Activated T-helper 1 cell treated with Interleukin-2 at 50 U/mL for 16 hours (primary cell): ENCODE data around the gene TMBIM4.
"Not testable (repeated sequence)": the region's sequence is repeated elsewhere in the genome, so short reads cannot be mapped to it uniquely, and the experiment has no call there.

Experiments
- DNase-seq: peaks from one replicate; pipeline ENCODE4 v3.0.0-alpha.2; 2020; ENCODE audit warnings: low read depth

Gene TMBIM4

DNA sequence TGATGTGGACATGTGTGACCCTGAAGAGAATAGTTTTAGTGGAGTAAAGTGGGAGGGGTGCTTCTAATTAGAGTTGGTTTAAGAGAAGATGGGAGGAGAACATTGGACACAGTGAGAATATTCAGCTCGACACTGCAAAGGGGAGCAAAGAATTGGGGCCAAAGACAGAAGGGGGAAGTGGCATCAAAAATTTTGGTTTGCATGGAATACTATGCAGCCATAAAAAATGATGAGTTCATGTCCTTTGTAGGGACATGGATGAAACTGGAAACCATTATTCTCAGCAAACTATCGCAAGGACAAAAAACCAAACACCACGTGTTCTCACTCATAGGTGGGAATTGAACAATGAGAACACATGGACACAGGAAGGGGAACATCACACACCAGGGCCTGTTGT, 15.0 kb upstream of the TMBIM4 start:
- DNase-seq, result not testable (repeated sequence)

DNA sequence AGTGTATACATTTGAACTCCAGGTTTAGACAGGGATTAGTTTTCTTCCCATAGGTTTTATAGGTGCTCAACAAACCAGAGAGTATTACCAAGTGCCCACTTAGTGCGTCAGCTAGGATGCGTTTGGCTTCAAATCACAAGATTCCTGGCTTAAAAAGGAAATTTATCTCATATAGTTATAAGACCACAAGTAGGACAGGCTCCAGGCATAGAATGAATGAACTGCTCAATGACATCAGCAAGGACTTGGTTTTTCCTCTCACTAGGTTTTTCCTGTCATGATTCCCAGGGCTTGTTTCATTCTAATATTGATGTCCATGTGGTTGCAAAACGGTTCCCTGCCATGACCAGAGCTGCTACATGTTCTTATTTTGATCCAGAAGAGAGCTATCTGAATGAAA, 13.2 kb upstream of the TMBIM4 start:
- no peak for DNase-seq

DNA sequence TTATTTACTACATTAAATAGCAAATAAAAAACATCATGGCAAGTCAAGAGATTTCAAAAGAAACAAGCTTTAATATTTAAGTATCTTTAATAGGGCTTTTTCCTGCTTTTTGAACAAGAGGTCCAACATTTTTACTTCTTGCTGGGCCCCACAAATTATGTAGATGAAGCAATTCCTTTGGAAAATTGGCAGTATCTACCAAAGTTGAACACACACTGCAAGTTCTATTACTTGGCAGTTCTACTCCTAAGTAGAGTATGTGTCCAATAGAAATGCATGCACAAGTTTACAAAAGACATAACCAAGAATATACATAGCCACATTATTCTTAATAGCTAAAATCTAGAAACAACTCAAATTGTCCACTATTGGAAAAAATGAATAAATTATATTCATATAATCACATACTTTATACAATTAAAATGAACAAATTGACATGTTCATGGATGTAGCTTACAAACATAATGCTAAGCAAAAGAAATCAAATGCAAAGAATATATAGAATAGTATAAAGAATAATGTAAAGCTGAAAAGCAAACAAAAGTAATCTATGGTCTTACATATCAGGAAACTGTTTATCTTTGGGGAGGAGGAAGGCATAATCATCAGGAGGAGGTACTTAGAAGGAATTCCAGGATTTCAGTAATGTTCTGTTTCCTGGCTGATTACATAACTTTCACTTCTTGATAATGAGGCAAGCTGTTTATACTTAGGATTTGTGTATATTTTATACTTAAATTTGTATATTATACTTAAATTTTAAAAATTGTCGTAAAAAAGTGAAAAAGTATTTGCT, 6.5 kb upstream of the TMBIM4 start:
- DNase-seq, result no peak

DNA sequence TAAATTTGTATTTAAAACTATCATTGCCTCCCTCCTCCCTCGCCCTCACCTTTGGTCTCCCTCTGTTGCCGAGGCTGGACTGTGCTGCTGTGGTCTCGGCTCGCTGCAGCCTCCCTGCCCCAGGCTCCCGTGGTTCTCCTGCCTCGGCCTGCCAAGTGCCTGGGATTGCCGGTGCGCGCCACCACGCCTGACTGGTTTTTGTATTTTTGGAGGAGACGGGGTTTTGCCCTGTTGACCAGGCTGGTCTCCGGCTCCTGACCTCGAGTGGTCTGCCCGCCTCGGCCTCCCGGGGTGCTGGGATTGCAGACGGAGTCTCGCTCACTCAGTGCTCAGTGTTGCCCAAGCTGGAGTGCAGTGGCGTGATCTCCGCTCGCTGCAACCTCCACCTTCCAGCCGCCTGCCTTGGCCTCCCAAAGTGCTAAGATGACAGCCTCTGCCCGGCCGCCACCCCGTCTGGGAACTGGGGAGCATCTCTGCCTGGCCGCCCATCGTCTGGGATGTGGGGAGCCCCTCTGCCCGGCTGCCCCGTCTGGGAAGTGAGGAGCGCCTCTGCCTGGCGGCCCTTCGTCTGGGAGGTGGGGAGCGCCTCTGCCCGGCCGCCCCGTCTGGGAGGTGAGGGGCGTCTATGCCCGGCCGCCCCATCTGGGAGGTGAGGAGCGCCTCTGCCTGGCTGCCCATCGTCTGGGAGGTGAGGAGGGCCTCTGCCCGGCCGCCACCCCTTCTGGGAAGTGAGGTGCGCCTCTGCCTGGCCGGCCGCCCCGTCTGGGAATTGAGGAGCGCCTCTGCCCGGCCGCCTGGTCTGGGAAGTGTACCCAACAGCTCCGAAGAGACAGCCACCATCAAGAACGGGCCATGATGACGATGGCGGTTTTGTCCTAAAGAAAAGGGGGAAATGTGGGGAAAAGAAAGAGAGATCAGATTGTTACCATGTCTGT, 4.9 kb upstream of the TMBIM4 start:
- not testable (repeated sequence) for DNase-seq

DNA sequence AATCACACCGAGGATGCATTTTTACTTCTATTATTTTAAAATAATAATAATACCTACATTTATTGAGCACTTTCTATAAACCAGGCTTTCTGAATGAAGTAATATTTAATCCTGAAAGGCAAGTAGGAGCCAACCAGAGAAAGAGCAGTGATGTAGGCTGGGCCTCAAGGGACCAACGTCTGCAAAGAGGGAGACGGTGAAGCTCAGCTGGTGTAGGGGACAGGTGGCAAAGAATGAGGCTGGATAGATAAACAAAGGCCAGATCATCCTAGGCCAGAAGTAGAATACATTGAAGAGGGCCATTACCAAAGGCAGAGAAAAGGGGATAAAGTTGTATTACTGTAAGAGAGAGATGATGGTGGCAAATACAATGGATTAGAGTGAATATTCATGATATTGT, 810 bp upstream of the TMBIM4 start:
- DNase-seq, result no peak

DNA sequence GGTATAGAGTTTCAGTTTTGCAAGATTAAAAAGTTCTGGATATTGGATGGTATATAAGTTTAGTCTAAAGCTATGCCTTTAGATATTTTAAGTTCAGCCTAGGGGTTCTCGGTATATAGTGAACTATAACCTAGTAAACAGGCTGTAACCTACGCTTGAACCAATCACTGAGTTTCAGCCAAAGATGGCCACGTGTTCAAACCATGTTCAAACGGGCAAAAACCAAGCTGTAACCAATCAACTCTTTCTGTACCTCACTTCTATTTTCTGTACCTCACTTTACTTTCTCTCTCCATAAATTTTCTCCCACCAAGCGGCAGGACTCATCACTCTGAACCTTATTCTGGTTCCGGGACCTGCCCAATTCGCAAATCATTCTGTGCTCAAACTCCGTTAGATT, 1.4 kb downstream of the TMBIM4 start:
- DNase-seq, result no peak

DNA sequence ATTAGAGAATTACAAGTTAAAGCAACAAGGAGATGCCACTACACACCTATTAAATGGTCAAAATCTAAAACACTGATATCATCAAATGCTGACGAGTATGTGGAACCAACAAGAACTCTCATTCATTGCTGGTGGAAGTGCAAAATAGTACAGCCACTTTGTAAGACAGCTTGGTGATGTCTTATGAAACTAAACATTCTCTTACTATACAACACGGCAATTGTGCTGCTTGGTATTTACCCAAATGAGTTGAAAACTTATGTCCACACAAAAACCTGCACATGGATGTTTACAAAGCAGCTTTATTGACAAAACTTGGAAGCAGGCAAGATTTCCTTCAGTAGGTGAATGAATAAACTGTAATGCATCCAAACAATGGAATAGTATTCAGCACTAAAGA, 3.2 kb downstream of the TMBIM4 start:
- no peak for DNase-seq

DNA sequence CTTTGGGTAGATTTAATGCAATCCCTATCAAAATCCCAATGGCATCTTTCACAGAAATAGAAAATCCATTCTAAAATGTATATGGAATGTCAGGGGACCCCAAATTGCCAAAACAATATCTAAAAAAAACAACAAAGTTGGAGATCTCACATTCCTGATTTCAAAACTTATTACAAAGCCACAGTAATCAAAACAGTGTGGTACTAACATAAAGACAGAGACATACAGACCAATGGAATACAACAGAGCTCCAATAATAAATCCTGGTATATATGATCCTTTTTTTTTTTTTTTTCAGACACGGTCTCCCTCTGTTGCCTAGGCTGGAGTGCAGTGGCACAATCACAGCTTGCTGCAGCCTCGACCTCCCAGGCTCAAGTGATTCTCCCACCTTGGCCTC, 4.7 kb downstream of the TMBIM4 start:
- no peak for DNase-seq

DNA sequence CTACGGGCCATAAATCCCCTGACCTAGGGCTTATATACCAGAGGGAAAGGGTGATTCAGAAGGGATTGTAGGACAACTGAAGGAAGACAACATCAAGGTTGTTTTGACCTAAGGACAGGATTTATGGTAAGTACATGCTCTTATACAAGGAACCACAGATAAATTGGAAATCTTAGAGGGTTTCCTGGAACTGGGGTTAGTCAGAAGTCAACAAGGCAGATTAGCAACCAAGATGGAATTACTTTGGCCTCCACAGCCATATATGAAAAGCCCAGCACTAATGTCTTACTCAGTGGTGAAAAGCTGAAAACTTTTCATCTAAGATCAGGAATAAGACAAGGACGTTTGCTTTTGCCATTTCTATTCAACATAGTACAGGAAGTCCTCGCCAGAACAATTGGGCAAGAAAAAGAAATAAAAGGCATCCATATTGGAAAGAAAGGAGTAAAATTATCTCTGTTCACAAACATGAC, 5.4 kb downstream of the TMBIM4 start:
- DNase-seq, result no peak

DNA sequence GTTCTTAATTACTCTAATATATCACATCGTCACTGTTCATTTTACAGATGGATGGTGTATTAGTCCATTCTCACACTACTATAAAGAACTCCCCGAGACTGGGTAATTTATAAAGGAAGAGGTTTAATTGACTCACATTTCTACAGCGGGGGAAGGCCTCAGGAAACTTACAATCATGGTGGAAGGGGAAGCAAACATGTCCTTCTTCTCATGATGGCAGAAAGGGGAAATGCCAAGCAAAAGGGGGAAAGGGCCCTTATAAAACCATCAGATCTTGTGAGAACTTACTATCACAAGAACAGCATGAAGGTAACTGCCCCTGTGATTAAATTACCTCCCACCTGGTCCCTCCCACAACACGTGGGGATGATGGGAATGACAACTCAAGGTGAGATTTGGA, 6.5 kb downstream of the TMBIM4 start:
- DNase-seq, result no peak

DNA sequence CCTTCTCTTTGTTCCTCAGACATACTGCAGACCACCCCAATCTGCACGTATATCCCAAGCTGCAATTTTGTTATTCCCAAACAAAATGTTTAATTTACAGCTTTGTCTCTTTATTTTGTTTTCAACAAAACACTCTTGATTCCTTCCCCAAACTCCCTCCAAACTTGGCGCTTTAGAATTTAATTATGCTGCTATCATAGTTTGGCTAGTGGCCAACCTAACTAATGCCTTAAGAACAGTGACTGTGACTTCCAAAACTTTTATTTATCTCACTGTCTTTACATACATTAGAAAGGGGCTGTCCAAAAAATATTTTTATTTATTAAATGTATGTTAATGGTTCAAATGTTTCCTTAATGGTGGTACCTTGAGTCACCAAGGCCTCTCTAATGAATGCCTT, 7.1 kb downstream of the TMBIM4 start:
- DNase-seq, result no peak

DNA sequence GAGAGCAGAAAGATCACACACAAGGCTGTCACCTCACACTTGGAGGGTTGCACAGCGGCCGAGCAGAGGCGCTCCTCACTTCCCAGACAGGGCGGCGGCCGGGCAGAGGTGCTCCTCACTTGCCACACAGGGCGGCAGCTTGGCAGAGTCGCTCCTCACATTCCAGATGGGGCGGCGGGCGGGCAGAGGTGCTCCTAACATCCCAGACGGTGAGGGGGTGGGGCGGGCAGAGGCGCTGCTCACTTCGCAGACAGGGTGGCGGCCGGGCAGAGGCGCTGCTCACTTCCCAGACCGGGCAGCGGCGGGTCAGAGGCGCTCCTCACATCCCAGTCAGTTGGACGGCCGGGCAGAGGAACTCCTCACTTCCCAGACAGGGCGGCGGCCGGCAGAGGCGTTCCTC, 9.1 kb downstream of the TMBIM4 start:
- DNase-seq, result no peak

DNA sequence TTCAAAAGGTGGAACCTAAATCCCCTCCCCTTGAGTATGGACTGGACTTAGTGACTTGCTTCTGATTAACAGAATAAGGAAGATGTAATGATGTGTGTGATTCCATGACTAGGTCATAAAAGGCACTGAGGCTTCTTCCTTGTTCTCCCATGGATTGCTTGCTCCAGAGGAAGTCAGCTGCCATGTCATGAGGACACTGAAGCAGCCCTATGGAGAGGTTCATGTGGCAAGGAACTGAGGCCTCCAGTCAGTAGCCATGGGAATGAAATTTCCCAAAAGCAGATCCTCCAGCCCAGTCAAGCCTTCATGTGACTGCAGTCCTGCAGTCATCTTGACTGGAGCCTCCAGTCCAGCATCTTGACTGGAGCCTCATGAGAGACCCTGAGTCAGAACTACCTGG, 10.7 kb downstream of the TMBIM4 start:
- no peak for DNase-seq

DNA sequence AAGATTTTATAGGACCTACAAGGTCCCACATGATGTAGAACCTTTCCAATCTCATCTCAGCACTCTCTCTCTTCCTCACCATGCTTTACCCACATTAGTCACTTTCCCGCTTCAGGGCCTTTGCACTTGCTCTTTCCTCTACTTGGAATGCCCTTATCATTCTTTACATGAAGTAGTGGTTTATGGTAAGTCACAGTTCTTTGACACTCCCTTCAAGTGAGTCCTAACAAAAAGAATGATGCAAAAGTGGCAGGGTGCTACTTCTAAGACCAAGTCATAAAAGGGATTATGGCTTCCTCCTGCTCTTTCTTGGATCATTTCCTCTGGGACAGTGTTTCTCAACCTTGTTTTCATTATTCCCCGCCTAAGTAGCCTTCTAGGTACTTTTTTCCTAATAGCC, 13.1 kb downstream of the TMBIM4 start:
- no peak for DNase-seq

DNA sequence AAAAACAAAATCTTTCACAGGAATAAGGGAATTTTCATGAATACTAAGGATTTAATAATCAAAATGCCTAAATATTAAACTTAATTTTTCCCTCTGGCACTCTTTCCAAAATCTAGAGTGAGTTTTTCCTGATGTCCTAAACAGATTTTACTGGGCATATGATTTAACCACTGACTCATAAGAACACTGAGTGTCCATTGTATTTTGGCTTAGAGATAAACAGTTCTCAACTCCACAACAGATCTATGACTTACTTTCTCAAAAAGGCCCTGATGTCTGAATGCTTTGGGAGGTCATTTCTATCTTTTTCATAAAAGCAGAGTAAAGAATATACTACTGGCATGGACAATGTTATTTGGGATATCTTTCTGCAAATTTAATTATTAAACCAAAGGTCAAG, 15.0 kb downstream of the TMBIM4 start:
- DNase-seq, result no peak

DNA sequence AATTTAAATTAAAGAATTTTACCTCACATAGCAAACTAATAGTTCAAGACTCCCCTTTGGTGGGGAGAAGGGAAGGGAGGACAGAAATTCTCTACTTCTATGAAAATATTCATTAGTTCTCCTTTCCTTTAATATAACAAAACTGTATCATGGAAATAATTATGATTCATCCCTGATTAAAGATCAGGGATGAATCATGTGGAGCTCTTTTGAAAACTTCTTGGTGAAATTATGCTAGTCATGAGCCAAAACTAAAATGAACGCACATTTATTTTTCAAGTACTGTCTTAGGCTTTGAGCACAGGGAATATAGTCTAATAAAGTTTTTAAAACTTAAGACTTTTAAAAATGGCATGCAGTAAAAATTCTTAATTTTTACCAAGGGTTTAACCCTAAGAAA, 17.1 kb downstream of the TMBIM4 start:
- DNase-seq, result no peak

DNA sequence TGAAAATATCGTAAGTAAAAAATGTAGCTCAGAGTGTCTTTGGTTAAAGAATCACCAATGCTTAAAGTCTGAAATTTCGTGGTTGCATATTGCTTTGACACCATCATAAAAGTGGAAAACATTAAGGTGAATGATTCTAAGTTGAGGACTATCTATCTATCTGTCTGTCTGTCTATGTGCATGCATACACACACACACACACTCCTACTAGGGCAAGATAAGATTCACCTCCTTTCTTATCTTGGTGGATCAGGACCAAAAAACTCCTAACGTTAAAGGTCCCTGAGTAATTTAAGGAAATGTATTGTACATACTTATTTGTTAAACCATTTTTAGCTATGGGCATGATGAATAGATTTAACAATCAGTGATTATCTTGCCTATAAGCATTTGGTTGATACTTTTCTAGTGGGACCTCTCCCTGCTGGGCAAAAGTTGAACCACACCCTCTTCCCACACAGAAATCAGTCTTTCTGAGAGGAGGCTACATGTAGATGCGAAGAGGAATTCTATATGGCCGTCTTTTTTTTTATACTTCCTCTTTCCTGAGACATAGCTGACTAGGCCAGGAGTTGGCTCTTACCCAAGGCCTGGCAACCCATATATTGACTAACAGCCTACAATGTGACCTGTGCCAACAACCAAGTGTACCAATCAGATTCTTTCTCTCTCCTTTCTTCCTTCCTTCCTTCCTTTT, 19.9 kb downstream of the TMBIM4 start:
- DNase-seq, result no peak

DNA sequence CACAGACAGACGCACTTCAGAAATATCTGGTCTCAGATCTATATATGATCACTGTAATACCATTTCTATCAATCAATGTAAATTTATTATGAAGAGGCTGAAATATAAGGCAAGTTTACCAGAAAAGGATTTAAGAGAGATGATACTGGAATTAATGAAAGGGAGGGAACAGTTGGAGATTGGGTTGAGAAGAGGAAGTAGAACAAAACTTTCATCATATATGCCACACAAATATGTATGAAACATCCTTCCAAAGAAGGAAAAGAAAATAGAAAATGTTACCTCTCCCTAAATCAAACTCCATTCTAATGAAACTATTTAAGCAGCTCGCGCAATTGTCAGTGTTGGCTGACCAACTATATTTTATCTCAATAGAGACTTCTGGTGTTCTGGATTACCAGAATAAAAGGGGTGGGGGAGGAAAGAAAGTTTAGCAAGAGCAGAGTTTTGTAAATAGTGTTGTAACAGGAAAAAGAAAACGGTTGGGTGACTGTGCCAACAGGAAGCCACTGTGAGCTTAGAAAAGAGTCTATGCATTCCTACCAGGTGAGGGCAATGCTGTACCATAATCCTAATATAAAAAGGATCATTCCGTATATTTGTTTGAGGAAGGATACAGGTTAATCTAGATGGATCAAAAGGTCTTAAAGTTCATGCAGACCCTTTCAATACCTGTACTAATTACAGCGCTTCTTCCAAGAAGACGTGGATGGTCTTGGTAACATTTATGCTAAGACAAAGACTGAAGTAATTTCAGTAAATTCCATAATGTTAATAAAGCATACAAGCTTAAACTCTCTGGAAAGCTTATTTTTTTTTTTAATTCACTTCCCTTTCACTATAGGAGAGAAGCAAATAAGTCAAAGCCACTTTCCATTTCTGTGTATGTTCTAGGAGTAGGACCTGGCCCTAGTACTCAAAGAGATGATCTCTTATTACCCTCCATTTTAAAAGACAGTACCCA, 24.7 kb downstream of the TMBIM4 start:
- DNase-seq, result no peak

DNA sequence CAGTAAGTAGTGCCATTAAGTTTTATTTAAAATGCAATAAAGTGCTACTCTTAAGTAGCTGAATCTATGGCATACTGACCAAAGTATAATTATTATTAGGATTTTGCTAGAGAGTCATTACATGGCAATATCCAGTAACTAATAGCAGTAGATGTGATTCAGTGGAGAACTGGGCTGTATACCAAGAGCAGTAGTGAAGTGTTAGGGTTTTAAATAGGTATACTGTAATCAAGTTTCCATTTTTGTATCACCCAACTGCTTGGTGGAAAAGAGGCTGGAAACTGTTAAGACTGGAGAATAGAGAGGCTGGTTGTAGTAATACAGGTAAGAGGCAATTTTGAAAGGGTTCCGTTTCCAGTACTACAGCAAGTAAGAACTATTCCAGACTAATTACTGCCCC, 25.9 kb downstream of the TMBIM4 start:
- no peak for DNase-seq

DNA sequence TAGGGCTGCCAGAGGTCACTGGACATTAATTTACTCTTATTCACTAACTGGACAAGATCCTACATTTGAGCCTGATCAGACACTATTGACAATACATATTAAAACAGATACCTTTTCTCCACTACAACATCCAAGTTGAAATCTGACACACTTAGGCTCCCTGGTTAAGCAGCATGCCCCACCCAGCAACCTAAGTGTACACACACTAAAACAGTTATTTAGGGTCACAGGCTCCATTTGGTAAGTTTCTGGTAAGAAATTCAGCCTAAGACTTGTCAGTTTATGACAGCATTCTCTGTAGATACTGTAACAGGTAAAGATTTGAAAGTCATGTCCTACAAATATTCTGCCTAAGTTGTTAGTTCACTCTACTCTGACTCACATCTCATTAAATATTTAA, 27.0 kb downstream of the TMBIM4 start:
- no peak for DNase-seq

DNA sequence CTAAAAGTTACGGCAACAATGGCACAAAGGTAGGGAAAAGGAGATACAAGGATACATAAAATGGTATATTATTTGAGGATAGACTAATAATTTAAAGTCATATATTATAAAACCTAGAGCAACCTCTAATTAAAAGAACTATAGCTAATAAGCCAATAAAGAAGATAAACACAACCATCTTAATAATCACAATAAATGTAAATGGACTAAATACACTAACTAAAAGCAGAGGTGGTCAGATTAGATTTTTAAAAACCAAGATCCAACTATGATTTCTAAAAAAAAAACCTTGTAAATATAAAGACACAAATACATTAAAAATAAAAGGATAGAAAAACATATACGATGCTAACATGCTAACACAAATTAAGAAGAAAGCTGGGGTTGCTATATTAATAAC, 28.5 kb downstream of the TMBIM4 start:
- no peak for DNase-seq
